Panc1 (cell line): ENCODE results near the gene SLC8B1. TPM values are rescaled to one million over a fixed set of nuclear protein-coding genes. Genes with fewer than 3 reads are reported as not detected.

ENCODE experiments used
- ATAC-seq: fragments of 200-7000 bp; cut with Tn5 transposase; 2 replicates; pipeline ENCODE4 v1.9.1; 2020; ENCODE audit warnings: mild to moderate bottlenecking, moderate library complexity
- BruUV-seq: library from RNA; stranded (reverse); fragments of 400-500 nt; replicated peaks from 2 replicates; lab custom pipeline; 2021; lab: Mats Ljungman, UMichigan
- CTCF ChIA-PET: fragments of 300-600 bp; sonication (Branson Sonifier 250); formaldehyde crosslinking; loops from one replicate; lab custom pipeline; 2022; ENCODE audit warnings: antibody characterized with exemption; lab: Charles Lee
- POLR2A ChIA-PET: fragments of 300-600 bp; sonication (Branson Sonifier 250); formaldehyde crosslinking; loops from one replicate; lab custom pipeline; 2022; ENCODE audit warnings: antibody characterized with exemption; lab: Charles Lee
- DNase-seq: peaks from one replicate; pipeline ENCODE4 v3.0.0-alpha.2; 2010; ENCODE audit warnings: low read depth, low spot score
- H3K27ac ChIP-seq: 2 replicates; pipeline ENCODE4 v1.5.1; 2011; ENCODE audit warnings: mild to moderate bottlenecking, low read length, inconsistent platforms
- H3K27me3 ChIP-seq: fragments of 200-500 bp; sonication (Bioruptor generic); 2 replicates; pipeline ENCODE4 v1.6.0; 2014; ENCODE audit warnings: low read length, inconsistent platforms; ENCODE audit not compliant: control insufficient read depth, insufficient read depth
- H3K36me3 ChIP-seq: fragments of 200-500 bp; sonication (Bioruptor generic); 2 replicates; pipeline ENCODE4 v1.5.1; 2014; ENCODE audit warnings: inconsistent platforms, mild to moderate bottlenecking, low read length, moderate library complexity; ENCODE audit not compliant: control insufficient read depth, insufficient read depth
- H3K4me1 ChIP-seq: 2 replicates; pipeline ENCODE4 v1.5.1; 2011; ENCODE audit warnings: inconsistent platforms, mild to moderate bottlenecking, low read length, moderate library complexity; ENCODE audit not compliant: control insufficient read depth, insufficient read depth
- H3K4me3 ChIP-seq, 2 experiments: 2 replicates each; pipeline ENCODE4 v1.5.1; 2011 to 2012; ENCODE audit warnings: low read depth in 2 of 2, low read length in 2 of 2, mild to moderate bottlenecking in 2 of 2, inconsistent platforms in 1 of 2, moderate library complexity in 1 of 2
- H3K9me3 ChIP-seq: fragments of 200-500 bp; sonication (Bioruptor generic); 2 replicates; pipeline ENCODE4 v1.5.1; 2014; ENCODE audit warnings: low read depth, mild to moderate bottlenecking, inconsistent platforms, low read length, moderate library complexity; ENCODE audit not compliant: control insufficient read depth, insufficient read depth
- CTCF ChIP-seq: fragments of 450-650 bp; IDR thresholded peaks from 2 replicates; pipeline ENCODE4 v1.5.1; 2017; ENCODE audit warnings: mild to moderate bottlenecking
- POLR2AphosphoS5 ChIP-seq: IDR thresholded peaks from 2 replicates; pipeline ENCODE4 v1.6.1; 2012; ENCODE audit warnings: mild to moderate bottlenecking, low read depth, low read length, moderate library complexity
- SIN3A ChIP-seq: IDR thresholded peaks from 2 replicates; pipeline ENCODE4 v1.6.1; 2012; ENCODE audit warnings: low read depth, mild to moderate bottlenecking, low read length, moderate library complexity, borderline replicate concordance; ENCODE audit not compliant: insufficient read depth
- TCF7L2 ChIP-seq: IDR thresholded peaks from 2 replicates; pipeline ENCODE4 v1.6.1; 2011; ENCODE audit warnings: mild to moderate bottlenecking, low read depth, low read length, inconsistent platforms
- in situ Hi-C: cut with HindIII; loops from 2 replicates; pipeline ENCODE4 v1.10.0; 2016; ENCODE audit warnings: low sequenced_read_pairs, low pct_unique_long_range_greater_than_20kb
- intact Hi-C: fragments of 100-400 bp; cut with micrococcal nuclease; formaldehyde crosslinking; loops from one replicate; pipeline ENCODE4 v1.10.0; 2022; ENCODE audit not compliant: unreplicated experiment
- total RNA-seq: library from RNA; stranded (reverse); gene quantifications from one replicate; pipeline ENCODE4 v1.2.1, GENCODE V29; 2021; ENCODE audit not compliant: unreplicated experiment
- TF ChIP-seq, protein P1 (sequence below), 2 experiments: IDR thresholded peaks; 2 replicates each; pipeline ENCODE4 v1.6.1; 2011 to 2012; ENCODE audit warnings: low read depth in 2 of 2, control low read depth in 1 of 2, low read length in 1 of 2, mild to moderate bottlenecking in 1 of 2, moderate library complexity in 1 of 2; ENCODE audit not compliant: insufficient read depth in 1 of 2

SLC8B1 gene
- total RNA-seq, 1 experiment from 2014 or later = 26.7 TPM

GRCh38 chr12:113381220-113381619, 46.3 kb upstream of the SLC8B1 start:
- no peaks in the 10 kb centered on the region for H3K9me3 ChIP-seq
- no TSS peak for BruUV-seq
- H3K27me3 ChIP-seq = no peaks in the 10 kb centered on the region
- TF ChIP-seq TCF7L2 (no peak), SIN3A (no peak), POLR2AphosphoS5 (no peak), CTCF (no peak)
- TF ChIP-seq, protein P1, sequence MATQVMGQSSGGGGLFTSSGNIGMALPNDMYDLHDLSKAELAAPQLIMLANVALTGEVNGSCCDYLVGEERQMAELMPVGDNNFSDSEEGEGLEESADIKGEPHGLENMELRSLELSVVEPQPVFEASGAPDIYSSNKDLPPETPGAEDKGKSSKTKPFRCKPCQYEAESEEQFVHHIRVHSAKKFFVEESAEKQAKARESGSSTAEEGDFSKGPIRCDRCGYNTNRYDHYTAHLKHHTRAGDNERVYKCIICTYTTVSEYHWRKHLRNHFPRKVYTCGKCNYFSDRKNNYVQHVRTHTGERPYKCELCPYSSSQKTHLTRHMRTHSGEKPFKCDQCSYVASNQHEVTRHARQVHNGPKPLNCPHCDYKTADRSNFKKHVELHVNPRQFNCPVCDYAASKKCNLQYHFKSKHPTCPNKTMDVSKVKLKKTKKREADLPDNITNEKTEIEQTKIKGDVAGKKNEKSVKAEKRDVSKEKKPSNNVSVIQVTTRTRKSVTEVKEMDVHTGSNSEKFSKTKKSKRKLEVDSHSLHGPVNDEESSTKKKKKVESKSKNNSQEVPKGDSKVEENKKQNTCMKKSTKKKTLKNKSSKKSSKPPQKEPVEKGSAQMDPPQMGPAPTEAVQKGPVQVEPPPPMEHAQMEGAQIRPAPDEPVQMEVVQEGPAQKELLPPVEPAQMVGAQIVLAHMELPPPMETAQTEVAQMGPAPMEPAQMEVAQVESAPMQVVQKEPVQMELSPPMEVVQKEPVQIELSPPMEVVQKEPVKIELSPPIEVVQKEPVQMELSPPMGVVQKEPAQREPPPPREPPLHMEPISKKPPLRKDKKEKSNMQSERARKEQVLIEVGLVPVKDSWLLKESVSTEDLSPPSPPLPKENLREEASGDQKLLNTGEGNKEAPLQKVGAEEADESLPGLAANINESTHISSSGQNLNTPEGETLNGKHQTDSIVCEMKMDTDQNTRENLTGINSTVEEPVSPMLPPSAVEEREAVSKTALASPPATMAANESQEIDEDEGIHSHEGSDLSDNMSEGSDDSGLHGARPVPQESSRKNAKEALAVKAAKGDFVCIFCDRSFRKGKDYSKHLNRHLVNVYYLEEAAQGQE (IDR thresholded peaks at IDR 0.05; ENCODE audit: insufficient read depth in 1 of 2, low read depth in 2 of 2, low read length in 1 of 2) = no peak
- ATAC-seq = no peak
- H3K4me3 ChIP-seq = no peak overlapping the region
- ChIA-PET POLR2A (no interaction called here), CTCF (no interaction called here)
- H3K36me3 ChIP-seq = no peaks in the 10 kb centered on the region
- no peak for DNase-seq
- in situ Hi-C loops (no loop called here), intact Hi-C loops (no loop called here)
- H3K4me1 ChIP-seq = no peaks in the 10 kb centered on the region
- H3K27ac ChIP-seq = no peak overlapping the region

GRCh38 chr12:113378291-113378690, 43.4 kb upstream of the SLC8B1 start:
- in situ Hi-C loops = no loop called here
- Histone ChIP-seq H3K27me3 (no peaks in the 10 kb centered on the region), H3K4me3 (no peak overlapping the region), H3K36me3 (no peaks in the 10 kb centered on the region), H3K27ac (no peak overlapping the region), H3K9me3 (no peaks in the 10 kb centered on the region), H3K4me1 (no peaks in the 10 kb centered on the region)
- TF ChIP-seq SIN3A (no peak), TCF7L2 (no peak), POLR2AphosphoS5 (no peak), CTCF (no peak)
- TF ChIP-seq, protein P1 (IDR thresholded peaks at IDR 0.05; ENCODE audit: insufficient read depth in 1 of 2, low read depth in 2 of 2, low read length in 1 of 2) = no peak
- DNase-seq = no peak
- intact Hi-C loops = no loop called here
- POLR2A ChIA-PET = no interaction called here
- ATAC-seq = no peak
- BruUV-seq = no TSS peak
- CTCF ChIA-PET = no interaction called here
